Breast epithelium (tissue), 3 donors: ENCODE measurements around the gene RPS15A.

Experiments
- CTCF ChIP-seq, 3 donors: fragments of 450-650 bp; IDR thresholded peaks; one replicate each; pipeline ENCODE4 v1.5.1; 2016 to 2017; ENCODE audit warnings: antibody characterized with exemption in 3 of 3, mild to moderate bottlenecking in 3 of 3, moderate library complexity in 3 of 3
- POLR2A ChIP-seq: fragments of 450-650 bp; IDR thresholded peaks from one replicate; pipeline ENCODE4 v1.6.1; 2016; ENCODE audit warnings: antibody characterized with exemption, mild to moderate bottlenecking, moderate library complexity

GRCh38 chr16:18802767-18803343 is 12.7 kb upstream of the RPS15A start:
- no peak for TF ChIP-seq CTCF (IDR thresholded peaks at IDR 0.05)
- no peak for TF ChIP-seq POLR2A
